Activated effector memory CD4-positive, alpha-beta T cell treated with Interleukin-2 at 50 U/mL for 16 hours (primary cell): ENCODE measurements around the gene CTNS.

ENCODE experiments used
- DNase-seq: peaks from one replicate; pipeline ENCODE4 v3.0.0-alpha.2; 2020

CTNS gene

GRCh38 chr17:3626831-3627768 lies 9.5 kb upstream of the CTNS start:
- no peak for DNase-seq

GRCh38 chr17:3627769-3628167 lies 8.8 kb upstream of the CTNS start:
- no peak for DNase-seq

GRCh38 chr17:3630781-3631180 lies 5.8 kb upstream of the CTNS start:
- DNase-seq: no peak

- DNase-seq: no peak
Measured at GRCh38 chr17:3632287-3632686, 4.3 kb upstream of the CTNS start.

GRCh38 chr17:3635474-3636153 lies 946 bp upstream of the CTNS start:
- no peak for DNase-seq

GRCh38 chr17:3636908-3637373 lies 381 bp downstream of the CTNS start:
- no peak for DNase-seq

- DNase-seq: no peak
Measured at GRCh38 chr17:3639981-3640596, 3.5 kb downstream of the CTNS start.

- no peak for DNase-seq
Measured at GRCh38 chr17:3641014-3641413, 4.5 kb downstream of the CTNS start.

- DNase-seq: no peak
Measured at GRCh38 chr17:3641717-3642486, 5.3 kb downstream of the CTNS start.

- DNase-seq: no peak
Measured at GRCh38 chr17:3643889-3644349, 7.4 kb downstream of the CTNS start.

GRCh38 chr17:3645310-3645709 lies 8.8 kb downstream of the CTNS start:
- no peak for DNase-seq

GRCh38 chr17:3647251-3647650 lies 10.7 kb downstream of the CTNS start:
- no peak for DNase-seq

GRCh38 chr17:3647769-3648555 lies 11.4 kb downstream of the CTNS start:
- no peak for DNase-seq

- no peak for DNase-seq
Measured at GRCh38 chr17:3655766-3656165, 19.2 kb downstream of the CTNS start.

GRCh38 chr17:3656353-3656752 lies 19.8 kb downstream of the CTNS start:
- DNase-seq: no peak

- no peak for DNase-seq
Measured at GRCh38 chr17:3656755-3657587, 20.4 kb downstream of the CTNS start.

GRCh38 chr17:3657588-3657869 lies 21.0 kb downstream of the CTNS start:
- no peak for DNase-seq

- DNase-seq: no peak
Measured at GRCh38 chr17:3657874-3658783, 21.6 kb downstream of the CTNS start.

GRCh38 chr17:3658784-3659449 lies 22.4 kb downstream of the CTNS start:
- no peak for DNase-seq
